Transverse colon (tissue), 4 donors: ENCODE measurements around the gene PKP3. TPM values are rescaled to one million over a fixed set of nuclear protein-coding genes. Genes with fewer than 3 reads are reported as not detected.

Experiments used
- DNase-seq: peaks from one replicate; pipeline ENCODE4 v3.0.0-alpha.2; 2019
- H3K27ac ChIP-seq, 4 donors: fragments of 200-600 bp; sonication (generic); 2 replicates each; pipeline ENCODE4 v1.5.1; 2016 to 2018; ENCODE audit warnings: inconsistent platforms in 4 of 4
- H3K27me3 ChIP-seq: fragments of 200-600 bp; sonication (generic); 2 replicates; pipeline ENCODE4 v1.5.1; 2017; ENCODE audit warnings: inconsistent platforms
- H3K36me3 ChIP-seq, 4 donors: fragments of 200-600 bp; sonication (generic); 2 replicates each; pipeline ENCODE4 v1.5.1; 2017 to 2019; ENCODE audit warnings: inconsistent platforms in 4 of 4
- H3K4me1 ChIP-seq, 4 donors: fragments of 200-600 bp; sonication (generic); 2 replicates each; pipeline ENCODE4 v1.5.1; 2017 to 2020; ENCODE audit warnings: inconsistent platforms in 4 of 4
- H3K4me3 ChIP-seq, 4 donors: fragments of 200-600 bp; sonication (generic); 1 replicate in 1 of 4; 2 replicates in 3 of 4; pipeline versions ENCODE4 v1.5.1 to v1.6.1; 2017 to 2019; ENCODE audit warnings: inconsistent platforms in 4 of 4
- H3K9me3 ChIP-seq, 2 donors: fragments of 200-600 bp; sonication (generic); 2 replicates each; pipeline ENCODE4 v1.5.1; 2017 to 2019; ENCODE audit warnings: inconsistent platforms in 2 of 2
- EP300 ChIP-seq: sonication (generic); formaldehyde crosslinking; IDR thresholded peaks from one replicate; pipeline ENCODE4 v1.6.1; 2017; ENCODE audit warnings: antibody characterized with exemption, low read depth
- POLR2A ChIP-seq: fragments of 450-650 bp; IDR thresholded peaks from one replicate; pipeline ENCODE4 v1.6.1; 2016; ENCODE audit warnings: antibody characterized with exemption, mild to moderate bottlenecking, moderate library complexity
- POLR2AphosphoS5 ChIP-seq, 3 donors: sonication (generic); formaldehyde crosslinking; IDR thresholded peaks; one replicate each; pipeline ENCODE4 v1.6.1; 2016; ENCODE audit warnings: antibody characterized with exemption in 3 of 3
- WGBS, 2 donors: methylation state at CpG; one replicate each; pipeline ENCODE4 v1.1.5; 2018; ENCODE audit warnings: low coverage in 1 of 2; 5-methylcytosine and 5-hydroxymethylcytosine counted together
- in situ Hi-C, 4 donors: fragments of 200-750 bp; cut with MboI; loops; one replicate each; pipeline versions ENCODE4 v1.15.0 to v1.15.1; 2017; ENCODE audit warnings: low sequenced_read_pairs in 3 of 4, low pct_ligation_motif_present in 1 of 4, low pct_unique_long_range_greater_than_20kb in 1 of 4
- intact Hi-C: fragments of 100-400 bp; cut with DNase I; formaldehyde crosslinking; loops from one replicate; pipeline ENCODE4 v1.15.1; 2023; ENCODE audit warnings: low total_unique reads
- total RNA-seq, 4 donors: library from RNA; depleted of rRNA; stranded (reverse); fragments of >200 nt; gene quantifications; one replicate each; pipeline ENCODE4 v1.1.0, GENCODE V29; 2016
- TF ChIP-seq, protein P1 (sequence below), 5 experiments: fragments of 200-600 bp in 3 of 5; fragments of 450-650 bp in 2 of 5; sonication (generic) in 3 of 5; IDR thresholded peaks; 1 replicate in 2 of 5; 2 replicates in 3 of 5; pipeline ENCODE4 v1.5.1; 2016 to 2017; ENCODE audit warnings: antibody characterized with exemption in 5 of 5, inconsistent platforms in 3 of 5, mild to moderate bottlenecking in 2 of 5, moderate library complexity in 1 of 5

PKP3 gene
- total RNA-seq, 4 donors from 2014 or later, result 159 to 359 (median 200) TPM

DNA sequence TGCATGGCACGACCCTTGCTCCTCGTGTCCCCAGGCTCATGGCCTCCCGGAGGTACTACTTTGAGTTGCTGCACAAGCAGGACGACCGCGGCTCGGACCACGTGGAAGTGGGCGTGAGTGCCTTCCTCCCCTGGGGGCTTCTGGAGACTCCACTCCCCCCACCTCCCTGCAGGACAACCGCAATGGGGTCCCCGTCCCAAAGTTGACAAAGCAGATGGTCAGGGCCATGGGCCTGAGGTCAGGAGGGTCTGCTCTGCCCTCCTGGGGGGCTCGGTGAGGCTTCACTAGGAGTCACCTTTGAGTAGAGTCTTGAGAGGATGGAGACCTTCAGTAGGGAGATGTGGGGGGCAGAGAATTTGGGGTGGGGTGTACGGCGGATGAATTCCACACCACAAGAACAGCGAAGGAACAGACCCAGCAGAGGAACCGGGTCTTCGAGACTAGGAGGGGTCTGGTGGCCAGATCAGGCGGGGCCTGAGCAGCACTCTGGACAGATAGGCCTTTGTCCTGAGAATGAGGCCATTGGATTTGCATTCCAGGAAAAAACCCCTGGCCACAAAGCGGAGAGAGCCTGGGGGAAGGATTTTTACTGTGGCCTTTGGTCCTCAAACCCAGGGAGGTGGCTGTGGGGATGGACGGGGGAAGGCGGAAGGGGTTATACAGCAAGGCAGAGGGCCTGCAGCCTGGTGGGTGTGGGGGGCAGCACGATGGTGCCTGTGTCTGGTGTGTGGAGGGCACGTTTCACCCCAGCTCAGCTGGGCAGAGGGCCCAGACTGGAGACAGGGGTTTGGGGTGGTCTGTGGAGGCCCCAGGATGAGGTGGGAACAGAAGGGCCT is 20.1 kb upstream of the PKP3 start:
- H3K36me3 ChIP-seq, result no peaks in the 10 kb centered on the region
- H3K27ac ChIP-seq, result no peak overlapping the region
- intact Hi-C loops (loop anchor here (10.0 kb wide), 1 partner anchor 71 kb away; the partner anchor contains the start of gene ANO9), in situ Hi-C loops (no loop called here)
- DNase-seq, result no peak
- WGBS, 2 donors, result 82% methylated on average over 23 of the region's 23 CpGs; no CpG with 5 or more reads in 1 of the 2 donors
- H3K4me3 ChIP-seq, result no peak overlapping the region
- H3K9me3 ChIP-seq, result no peaks in the 10 kb centered on the region
- H3K4me1 ChIP-seq, result peaks cover 0 to 1% (median under 1%) of the 10 kb centered on the region in 4 donors
- H3K27me3 ChIP-seq, result peaks cover 16% of the 10 kb centered on the region
- TF ChIP-seq, protein P1, sequence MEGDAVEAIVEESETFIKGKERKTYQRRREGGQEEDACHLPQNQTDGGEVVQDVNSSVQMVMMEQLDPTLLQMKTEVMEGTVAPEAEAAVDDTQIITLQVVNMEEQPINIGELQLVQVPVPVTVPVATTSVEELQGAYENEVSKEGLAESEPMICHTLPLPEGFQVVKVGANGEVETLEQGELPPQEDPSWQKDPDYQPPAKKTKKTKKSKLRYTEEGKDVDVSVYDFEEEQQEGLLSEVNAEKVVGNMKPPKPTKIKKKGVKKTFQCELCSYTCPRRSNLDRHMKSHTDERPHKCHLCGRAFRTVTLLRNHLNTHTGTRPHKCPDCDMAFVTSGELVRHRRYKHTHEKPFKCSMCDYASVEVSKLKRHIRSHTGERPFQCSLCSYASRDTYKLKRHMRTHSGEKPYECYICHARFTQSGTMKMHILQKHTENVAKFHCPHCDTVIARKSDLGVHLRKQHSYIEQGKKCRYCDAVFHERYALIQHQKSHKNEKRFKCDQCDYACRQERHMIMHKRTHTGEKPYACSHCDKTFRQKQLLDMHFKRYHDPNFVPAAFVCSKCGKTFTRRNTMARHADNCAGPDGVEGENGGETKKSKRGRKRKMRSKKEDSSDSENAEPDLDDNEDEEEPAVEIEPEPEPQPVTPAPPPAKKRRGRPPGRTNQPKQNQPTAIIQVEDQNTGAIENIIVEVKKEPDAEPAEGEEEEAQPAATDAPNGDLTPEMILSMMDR (IDR thresholded peaks at IDR 0.05), result no peak
- TF ChIP-seq POLR2A (no peak), POLR2AphosphoS5 (IDR thresholded peaks at IDR 0.05) (no peak), EP300 (no peak)

DNA sequence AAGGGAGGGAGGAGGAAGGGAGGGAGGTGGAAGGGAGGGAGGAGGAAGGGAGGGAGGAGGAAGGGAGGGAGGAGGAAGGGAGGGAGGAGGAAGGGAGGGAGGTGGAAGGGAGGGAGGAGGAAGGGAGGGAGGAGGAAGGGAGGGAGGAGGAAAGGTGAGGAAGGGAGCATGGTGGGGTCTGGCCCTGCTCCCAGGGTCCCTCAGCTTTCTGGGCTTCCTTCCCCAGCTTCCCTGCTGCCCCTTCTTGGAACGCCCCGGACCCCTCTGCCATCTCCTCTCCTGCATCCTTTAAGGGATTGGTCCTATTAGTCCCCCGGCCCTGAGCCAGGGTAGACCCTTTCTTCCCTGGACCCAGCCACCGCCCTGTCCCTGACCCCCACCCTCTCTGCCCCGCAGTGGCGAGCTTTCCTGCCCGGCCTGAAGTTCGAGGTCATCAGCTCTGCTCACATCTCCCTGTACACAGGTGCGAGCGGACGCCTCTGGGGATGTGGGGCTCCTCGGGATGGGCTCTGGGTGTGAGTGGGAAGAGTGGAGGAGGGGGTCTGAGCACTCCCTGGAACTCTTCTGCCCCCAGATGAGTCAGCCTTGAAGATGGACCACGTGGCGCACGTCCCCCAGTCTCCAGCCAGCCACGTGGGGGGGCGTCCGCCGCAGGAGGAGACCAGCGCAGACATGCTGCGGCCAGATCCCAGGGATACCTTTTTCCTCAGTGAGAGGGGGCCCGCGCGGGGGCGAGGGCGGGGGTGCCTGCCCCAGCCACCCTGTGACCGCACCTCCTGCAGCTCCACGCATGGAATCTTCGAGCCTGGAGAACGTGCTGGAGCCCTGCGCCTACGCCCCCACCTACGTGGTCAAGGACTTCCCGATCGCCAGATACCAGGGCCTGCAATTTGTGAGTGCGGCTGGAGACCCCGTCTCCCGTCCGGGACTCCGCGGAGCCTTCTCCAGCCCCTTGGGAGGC is 18.7 kb upstream of the PKP3 start:
- Histone ChIP-seq H3K27me3 (peaks cover 10% of the 10 kb centered on the region), H3K9me3 (no peaks in the 10 kb centered on the region), H3K36me3 (no peaks in the 10 kb centered on the region), H3K4me1 (no peaks in the 10 kb centered on the region), H3K4me3 (no peak overlapping the region), H3K27ac (no peak overlapping the region)
- no peak for DNase-seq
- intact Hi-C loops (loop anchor here (10.0 kb wide), 1 partner anchor 69 kb away; the partner anchor contains the start of gene ANO9), in situ Hi-C loops (no loop called here)
- no peak for TF ChIP-seq EP300
- no peak for TF ChIP-seq POLR2AphosphoS5 (IDR thresholded peaks at IDR 0.05)
- no peak for TF ChIP-seq POLR2A
- TF ChIP-seq, protein P1 (IDR thresholded peaks at IDR 0.05), result no peak
- 82 to 91% methylated on average over 8 to 38 of the region's 41 CpGs for WGBS, 2 donors

DNA sequence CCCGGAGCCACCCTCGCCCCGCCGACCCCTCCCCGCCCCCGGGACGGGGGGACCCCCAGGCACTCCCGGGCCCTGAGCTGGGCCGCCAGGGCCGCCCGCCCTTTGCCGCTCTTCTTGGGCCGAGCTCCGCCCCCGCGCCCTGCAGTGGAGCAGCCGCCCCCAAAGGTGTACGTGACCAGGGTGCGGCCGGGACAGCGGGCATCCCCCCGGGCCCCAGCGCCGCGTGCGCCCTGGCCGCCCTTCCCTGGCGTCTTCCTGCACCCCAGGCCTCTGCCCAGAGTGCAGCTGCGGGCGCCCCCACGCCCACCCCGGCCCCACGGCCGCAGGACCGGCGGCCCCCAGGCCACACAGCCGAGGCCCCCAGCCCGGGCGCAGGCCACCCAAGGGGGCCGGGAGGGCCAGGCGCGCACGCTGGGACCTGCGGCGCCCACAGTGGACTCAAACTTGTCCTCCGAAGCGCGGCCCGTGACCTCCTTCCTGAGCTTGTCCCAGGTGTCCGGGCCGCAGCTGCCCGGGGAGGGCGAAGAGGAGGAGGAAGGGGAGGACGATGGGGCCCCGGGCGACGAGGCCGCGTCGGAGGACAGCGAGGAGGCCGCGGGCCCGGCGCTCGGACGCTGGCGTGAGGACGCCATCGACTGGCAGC is 17.4 kb upstream of the PKP3 start:
- in situ Hi-C loops, result no loop called here
- WGBS, 2 donors, result 94% methylated on average over 50 of the region's 70 CpGs; no CpG with 5 or more reads in 1 of the 2 donors

More for the DNA sequence above, 17.4 kb upstream of the PKP3 start:
- Histone ChIP-seq H3K9me3 (no peaks in the 10 kb centered on the region), H3K27ac (no peak overlapping the region), H3K36me3 (no peaks in the 10 kb centered on the region), H3K27me3 (no peaks in the 10 kb centered on the region), H3K4me3 (no peak overlapping the region), H3K4me1 (no peaks in the 10 kb centered on the region)
- TF ChIP-seq, protein P1 (IDR thresholded peaks at IDR 0.05), result no peak
- no peak for TF ChIP-seq EP300
- TF ChIP-seq POLR2A, result no peak
- TF ChIP-seq POLR2AphosphoS5 (IDR thresholded peaks at IDR 0.05), result no peak
- intact Hi-C loops, result loop anchor here (10.0 kb wide), 1 partner anchor 68 kb away; the partner anchor contains the start of gene ANO9
- DNase-seq, result no peak
